HG03064 (cell line): ENCODE data around the gene RPA1.

Experiments used
- ATAC-seq: cut with Tn5 transposase; IDR thresholded peaks from one replicate; pipeline ENCODE4 v1.9.1; 2021; ENCODE audit warnings: low read depth; ENCODE audit not compliant: unreplicated experiment

RPA1 gene

DNA sequence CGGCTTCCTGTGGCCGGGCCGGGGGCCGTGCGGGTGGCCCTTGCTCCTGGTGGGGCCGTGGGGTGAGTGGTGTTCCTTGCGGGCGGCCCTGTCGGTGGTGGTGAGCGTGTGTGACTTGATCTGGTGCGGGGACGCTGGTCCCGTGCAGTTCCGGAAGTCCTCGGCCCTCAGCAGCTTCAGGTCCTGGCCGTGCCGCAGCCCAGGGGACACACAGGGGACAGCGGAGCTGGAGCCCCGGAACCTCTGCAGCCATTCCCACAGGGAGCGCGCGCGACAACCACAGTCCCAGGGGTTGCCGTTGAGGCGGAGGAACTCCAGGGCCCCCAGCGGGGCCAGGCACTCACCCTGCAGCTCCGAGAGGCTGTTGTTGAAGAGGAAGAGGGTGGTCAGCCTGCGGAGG is 107.0 kb downstream of the RPA1 start:
- no peak for ATAC-seq

DNA sequence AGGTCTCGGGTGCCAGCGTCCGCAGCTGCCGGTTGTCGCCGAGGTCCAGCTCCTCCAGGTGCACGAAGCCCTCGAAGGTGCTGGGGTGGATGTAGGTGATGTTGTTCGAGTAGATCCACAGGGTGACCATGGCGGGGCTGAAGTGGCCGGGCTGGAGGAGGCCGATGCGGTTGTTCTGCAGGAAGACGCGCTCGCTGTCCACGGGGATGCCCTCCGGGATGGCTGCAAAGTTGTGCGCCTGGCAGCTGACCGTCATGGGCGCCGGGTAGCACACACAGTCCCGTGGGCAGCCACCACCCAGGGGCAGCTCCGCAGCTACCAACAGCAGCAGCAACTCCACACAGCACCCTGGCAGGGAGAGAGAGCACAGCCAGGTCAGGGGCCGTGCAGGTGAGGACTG is 107.7 kb downstream of the RPA1 start:
- no peak for ATAC-seq

DNA sequence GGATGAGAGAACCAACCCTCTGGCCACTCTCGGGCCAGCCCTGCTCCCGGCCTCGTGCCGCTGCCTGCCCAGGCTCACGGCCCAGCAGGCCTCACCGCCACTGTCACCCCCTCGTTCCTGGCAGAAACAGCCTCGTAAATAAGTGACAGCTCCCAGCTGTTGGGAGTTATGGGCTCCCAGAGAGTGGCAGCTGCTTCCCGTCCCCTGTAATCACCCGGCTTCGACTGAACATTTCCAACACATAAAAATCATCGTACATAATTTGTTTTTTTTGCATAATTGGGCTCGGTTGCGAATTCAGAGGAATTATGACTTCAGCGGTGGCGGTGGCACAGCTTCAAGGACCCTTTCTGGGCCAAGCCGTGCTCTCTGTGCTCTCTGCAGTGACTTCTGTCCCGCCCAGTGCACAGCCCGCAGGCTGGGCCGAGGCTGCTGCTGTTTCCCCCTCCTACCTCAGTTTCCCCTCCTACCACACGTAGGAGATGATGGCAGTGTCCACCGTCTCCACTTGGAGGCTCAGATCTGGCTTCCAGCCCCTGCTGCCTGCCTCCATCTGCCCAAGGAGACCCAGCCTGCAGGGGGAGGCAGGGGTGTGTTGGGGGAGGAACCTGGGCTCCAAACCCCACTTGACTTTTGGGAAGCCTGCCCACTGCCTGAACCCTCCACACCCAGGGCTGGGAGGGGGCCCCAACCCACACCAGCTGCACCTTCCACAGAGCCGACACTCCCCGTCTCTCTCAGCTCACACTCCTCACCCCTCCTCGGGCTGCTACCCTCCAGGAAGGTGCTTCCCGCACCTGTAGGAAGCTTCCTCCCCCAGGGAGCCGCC is 110.4 kb downstream of the RPA1 start:
- ATAC-seq, result no peak

DNA sequence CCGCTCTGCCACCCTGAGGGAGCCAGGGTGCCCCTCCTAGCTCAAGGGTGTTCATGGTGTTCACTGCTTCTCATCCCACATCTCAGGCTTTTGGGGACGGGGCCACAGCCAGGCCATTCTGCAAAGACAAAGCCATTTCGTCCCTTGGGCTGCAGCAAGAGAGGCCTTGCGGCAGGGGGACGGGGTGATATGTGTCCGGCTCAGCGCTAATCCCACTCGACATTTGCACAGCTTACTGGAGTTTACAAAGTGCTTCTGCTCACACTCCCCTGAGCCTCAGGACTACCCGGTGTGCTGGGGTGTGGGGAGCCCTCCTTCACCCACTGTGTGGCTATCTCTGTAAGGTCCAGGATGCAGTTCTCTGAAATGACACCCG is 111.0 kb downstream of the RPA1 start:
- ATAC-seq, result no peak

DNA sequence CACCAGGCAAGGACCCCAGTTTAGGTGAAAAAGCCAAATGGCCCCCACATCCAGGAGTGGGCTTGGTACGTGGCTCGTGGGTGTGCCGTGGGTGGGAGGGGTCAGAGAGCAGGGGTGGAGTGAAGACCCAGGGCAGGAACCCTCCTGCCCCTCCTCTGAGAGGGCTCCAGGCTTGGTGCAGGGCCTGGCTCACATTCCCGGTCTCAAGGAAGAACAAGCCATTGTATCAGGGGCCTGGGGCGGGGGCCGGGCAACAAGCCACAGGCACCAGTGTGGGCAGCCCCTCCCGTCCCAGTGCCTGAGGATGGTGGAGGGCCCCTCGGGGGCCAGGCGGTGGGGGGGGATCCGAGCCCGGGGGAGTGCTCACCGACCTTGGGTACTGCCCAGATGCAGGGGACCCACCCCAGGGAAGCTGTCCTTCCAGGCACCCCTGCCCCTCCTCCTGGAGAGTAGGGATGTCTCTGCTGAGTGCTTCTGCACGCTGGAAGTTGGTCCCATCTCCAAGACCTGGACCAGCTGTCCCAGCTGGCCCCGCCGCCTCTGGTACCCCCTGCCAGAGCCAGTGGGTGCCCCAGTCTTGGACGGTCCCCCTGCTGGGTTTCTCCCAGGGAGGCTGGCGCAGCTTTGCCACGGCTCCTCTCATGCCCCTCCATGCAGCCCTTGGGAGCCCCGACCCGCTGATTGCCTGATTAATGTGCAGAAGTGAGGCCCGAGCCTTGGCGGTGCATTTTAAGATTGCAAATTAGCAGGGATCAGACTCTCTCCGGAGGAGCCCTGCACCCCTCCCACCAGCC is 111.7 kb downstream of the RPA1 start:
- ATAC-seq, result no peak

DNA sequence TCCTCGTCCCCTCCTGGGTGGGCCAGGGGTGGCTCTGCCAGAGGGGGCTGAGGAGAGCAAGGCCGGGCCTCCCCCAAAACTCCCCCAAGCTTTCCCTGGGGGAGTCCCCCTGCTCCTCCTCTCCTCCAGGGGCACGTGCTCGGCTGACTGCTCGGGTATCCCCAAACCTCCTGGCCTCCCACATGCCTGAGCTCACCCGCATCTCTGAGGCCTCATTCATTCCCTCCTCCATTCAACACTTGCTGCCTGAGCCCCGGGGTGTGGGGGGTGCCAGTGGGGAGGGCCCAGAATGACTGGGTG is 112.2 kb downstream of the RPA1 start:
- no peak for ATAC-seq

DNA sequence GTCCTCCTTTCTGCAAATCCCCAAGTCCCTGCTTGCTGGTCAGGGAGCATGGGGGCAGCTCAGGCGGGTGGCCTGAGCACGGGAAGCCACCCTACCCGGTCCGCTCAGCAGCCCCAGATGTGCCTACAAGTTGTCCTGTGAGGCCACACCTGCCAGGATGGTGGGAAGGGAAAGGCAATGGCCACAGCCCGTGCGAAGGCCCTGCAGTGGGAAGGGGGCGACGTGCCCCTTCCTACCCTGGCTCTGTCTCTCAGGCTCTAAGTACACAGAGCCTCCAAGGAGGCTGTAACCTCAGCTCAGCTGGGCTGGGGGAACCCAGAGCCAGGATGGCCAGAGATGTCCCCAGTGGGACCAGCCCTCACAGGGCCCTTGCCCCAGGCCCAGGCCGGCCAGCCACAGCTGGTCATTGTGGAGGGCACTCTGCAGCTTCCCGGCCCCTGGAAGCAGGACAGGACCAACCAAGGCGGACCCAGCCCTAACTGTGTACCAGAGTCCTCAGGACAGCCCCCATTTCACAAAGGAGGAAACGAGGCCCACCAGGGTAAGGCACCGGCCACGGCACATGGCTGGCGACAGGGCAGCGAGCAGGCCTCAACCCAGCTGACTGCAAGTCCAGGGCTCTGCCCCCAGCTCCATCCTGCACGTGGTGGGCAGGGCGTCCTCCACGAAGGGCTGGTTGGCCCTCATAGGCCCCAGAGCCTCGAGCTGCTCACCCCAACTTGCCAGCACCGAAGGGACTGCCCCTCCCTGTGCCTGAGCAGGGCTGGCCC is 113.0 kb downstream of the RPA1 start:
- ATAC-seq, result no peak

DNA sequence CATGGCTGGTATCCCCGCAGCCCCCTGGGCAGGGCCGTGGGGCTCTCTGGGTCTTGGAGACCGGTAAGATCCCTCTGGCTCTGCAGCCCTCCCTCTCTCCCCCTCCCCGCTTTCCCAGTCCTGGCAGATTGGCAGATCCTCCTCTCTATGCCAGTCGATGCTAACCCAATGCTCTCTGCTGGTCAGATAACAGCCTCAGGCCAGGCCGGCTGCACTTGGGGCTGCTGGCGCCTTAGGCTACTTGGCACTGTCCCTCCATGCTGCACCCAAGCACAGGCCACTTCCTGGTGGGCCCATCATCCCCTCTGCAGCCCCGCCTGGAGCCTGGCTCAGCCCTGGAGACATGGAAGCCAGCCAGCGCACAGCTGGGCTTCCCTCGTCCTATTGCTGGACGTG is 113.6 kb downstream of the RPA1 start:
- no peak for ATAC-seq

DNA sequence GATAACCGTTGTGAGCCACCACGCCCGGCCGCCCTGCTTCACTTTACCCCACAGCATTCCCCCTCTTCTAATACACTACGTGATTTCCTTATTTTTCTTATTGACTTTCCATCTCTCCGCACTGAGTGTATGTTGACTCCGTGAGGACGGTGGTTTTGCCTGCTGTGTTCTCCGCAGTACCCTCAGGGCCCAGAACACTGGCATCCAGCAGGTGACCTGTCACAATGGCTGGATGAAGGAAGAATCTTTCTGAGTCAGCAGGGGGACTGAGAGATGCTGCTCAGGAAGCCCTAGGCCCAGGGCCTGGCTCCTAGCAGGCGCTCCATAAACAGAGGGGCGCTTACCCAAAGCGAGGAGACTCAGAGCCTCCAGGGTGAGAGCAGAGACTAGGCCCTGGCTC is 115.8 kb downstream of the RPA1 start:
- ATAC-seq, result no peak

DNA sequence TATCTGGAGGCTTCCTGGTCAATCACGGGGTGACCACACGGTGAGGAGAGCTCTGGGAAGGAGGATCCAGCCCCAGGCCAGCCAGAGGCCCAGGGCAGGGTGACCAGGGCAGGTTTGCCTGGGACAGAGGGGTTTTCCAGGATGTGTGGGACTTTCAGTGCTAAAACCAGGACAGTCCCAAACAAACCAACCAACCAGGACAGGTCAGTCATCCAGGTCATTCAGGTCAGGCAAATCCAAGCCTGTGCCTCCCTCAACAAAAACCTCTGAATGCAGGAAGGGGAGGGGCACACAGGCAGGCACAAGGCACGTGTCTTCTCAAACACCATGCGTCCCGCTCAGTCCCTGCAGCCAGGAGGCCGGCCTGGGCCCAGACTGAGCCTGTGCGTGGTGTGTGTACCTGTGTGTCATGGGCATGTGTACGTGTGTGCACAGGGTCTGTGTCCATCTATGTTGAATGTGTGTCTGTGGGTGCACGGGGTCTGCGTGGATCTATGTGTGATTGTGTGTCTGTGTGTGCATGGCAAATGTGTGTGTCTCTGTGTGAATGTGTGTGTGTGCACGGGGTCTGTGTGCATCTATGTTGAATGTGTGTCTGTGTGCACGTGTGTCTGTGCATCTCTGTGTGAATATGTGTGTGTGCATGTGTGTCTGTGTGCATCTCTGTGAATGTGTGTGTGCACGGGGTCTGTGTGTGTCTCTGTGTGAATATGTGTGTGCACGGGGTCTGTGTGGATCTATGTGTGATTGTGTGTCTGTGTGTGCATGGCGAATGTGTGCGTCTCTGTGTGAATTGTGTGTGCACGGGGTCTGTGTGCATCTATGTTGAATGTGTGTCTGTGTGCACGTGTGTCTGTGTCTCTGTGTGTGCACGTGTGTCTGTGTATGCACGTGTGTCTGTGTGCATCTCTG is 116.5 kb downstream of the RPA1 start:
- no peak for ATAC-seq

DNA sequence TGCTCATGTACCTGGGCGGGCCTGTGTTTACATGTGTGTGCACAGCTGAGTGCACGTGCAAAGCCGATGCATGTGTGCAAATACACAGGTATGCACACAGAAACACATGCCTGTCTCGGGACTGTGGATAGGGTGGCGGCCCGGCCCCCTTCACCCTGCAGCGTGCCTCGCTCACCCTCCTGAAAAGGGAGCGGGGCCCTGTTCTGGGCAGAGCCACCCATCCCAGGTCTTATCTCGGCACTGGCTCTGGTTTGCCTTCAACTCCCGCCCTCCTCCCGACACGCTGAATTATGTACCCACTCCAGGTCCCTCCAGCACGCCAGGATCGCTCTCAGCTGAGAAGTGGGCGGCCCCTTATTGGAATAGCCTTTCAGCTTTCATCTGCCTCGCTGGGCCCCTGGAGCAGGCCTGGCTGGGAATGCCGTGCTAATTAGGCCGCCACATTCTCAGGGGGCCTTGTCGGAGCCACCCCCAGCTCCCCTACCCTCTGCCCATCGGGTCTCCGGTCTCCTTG is 117.5 kb downstream of the RPA1 start:
- no peak for ATAC-seq

DNA sequence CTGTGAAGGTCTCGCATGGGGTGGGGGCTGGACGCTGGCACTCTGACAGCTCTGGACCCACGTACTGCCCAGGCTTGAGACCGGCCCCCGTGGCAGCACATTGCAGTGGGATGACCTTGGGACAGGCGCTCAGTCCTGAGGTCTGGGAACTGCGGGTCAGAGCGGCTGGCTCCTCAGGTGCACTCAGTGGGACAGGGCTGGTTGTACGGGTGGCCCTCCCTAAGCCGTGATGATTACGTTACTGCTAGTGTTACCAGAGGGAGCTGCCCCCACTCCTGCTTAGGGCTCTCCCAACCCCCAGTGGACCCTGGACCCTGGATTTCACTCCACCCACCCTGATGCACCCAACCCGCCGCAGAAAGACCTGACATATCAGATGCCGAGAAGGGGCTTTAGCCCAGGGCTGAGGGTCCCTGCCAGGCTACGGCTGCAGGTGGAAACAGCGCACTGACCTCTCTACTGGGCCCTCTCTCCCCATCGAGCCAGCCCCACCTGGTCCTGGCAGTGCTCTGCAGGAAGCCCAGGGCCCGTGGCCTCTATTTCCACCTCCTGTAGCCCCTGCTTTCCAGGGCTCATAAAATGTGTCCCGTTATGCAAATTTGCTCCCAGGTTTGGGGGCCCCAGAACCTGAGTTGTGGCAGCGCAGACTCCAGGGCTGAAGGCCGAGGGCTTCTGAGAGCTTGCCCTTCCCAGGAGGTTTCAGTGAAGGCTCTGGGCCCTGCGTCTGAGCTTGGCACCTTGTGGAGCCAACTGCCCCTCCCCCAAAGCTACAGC is 118.1 kb downstream of the RPA1 start:
- ATAC-seq, result no peak

DNA sequence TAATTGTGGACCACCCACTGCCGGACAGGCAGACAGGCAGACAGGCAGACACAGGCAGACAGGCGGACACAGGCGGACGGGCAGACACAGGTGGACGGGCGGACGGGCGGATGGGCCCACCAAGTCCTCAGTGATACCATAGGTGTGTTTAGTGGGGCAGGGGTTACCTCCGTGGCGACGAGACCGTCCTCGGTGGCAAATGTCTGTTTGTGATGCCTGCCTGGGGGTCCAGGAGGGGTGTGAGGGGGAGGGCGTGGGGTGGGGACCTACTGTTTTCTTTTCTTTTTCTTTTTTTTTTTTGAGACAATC is 118.7 kb downstream of the RPA1 start:
- no peak for ATAC-seq
